ENCODE results near the gene MYEOV.

The MYEOV gene

GRCh38 chr11:69293087-69293486, 868 bp upstream of the MYEOV start:
- H3K4me3 ChIP-seq (ENCODE audit: low read length): no peak overlapping the region
- TF ChIP-seq CTCF (conservative IDR thresholded peaks at IDR 0.05; ENCODE audit: low read depth, low read length): no peak
- no peak for DNase-seq (ENCODE audit: low read depth)

GRCh38 chr11:69294571-69295078, 670 bp downstream of the MYEOV start:
- no peak overlapping the region for H3K4me3 ChIP-seq (ENCODE audit: low read length)
- DNase-seq (ENCODE audit: low read depth): no peak
- no peak for TF ChIP-seq CTCF (conservative IDR thresholded peaks at IDR 0.05; ENCODE audit: low read depth, low read length)

GRCh38 chr11:69295079-69295994, 1.4 kb downstream of the MYEOV start:
- no peak for TF ChIP-seq CTCF (conservative IDR thresholded peaks at IDR 0.05; ENCODE audit: low read depth, low read length)
- no peak for DNase-seq (ENCODE audit: low read depth)
- H3K4me3 ChIP-seq (ENCODE audit: low read length): no peak overlapping the region

GRCh38 chr11:69295995-69296889, 2.3 kb downstream of the MYEOV start:
- no peak overlapping the region for H3K4me3 ChIP-seq (ENCODE audit: low read length)
- no peak for TF ChIP-seq CTCF (conservative IDR thresholded peaks at IDR 0.05; ENCODE audit: low read depth, low read length)
- no peak for DNase-seq (ENCODE audit: low read depth)

- TF ChIP-seq CTCF (conservative IDR thresholded peaks at IDR 0.05; ENCODE audit: low read depth, low read length): no peak
- peak overlapping the region; percentile 7 for H3K4me3 ChIP-seq (ENCODE audit: low read length)
- peak; percentile 98 for DNase-seq (ENCODE audit: low read depth)
These were observed 3.2 kb downstream of the MYEOV start for GRCh38 chr11:69296890-69297786.

GRCh38 chr11:69297787-69298266, 3.9 kb downstream of the MYEOV start:
- H3K4me3 ChIP-seq (ENCODE audit: low read length): no peak overlapping the region
- TF ChIP-seq CTCF (conservative IDR thresholded peaks at IDR 0.05; ENCODE audit: low read depth, low read length): no peak
- DNase-seq (ENCODE audit: low read depth): no peak

Data from retinal pigment epithelial cell (primary cell).